Stimulated activated CD4-positive, alpha-beta T cell treated with anti-CD3 and anti-CD28 coated beads, Interleukin-1b, Interleukin-23, amount 100 ng/mL, for 48 hours (primary cell): ENCODE data around the gene NFIC.
A peak's percentile ranks its signal among the peaks of the same experiment; 100 is the strongest.
"Not testable (repeated sequence)": the region's sequence is repeated elsewhere in the genome, so short reads cannot be mapped to it uniquely, and the experiment has no call there.

Experiments used
- DNase-seq: peaks from one replicate; pipeline ENCODE4 v3.0.0-alpha.2; 2020

NFIC gene

GRCh38 chr19:3365836-3366752 is at the start of gene NFIC:
NFIC (plus strand) TSS chr19:3366583; CDS start chr19:3366637, 54 bp downstream.
- peak; percentile 44 for DNase-seq

- no peak for DNase-seq
These were observed 49.6 kb upstream of the NFIC start for GRCh38 chr19:3316659-3317207.

- no peak for DNase-seq
These were observed 46.6 kb upstream of the NFIC start for GRCh38 chr19:3319643-3320353.

- DNase-seq, result no peak
These were observed 46.1 kb upstream of the NFIC start for GRCh38 chr19:3320354-3320670.

- no peak for DNase-seq
These were observed 45.5 kb upstream of the NFIC start for GRCh38 chr19:3320853-3321252.

GRCh38 chr19:3321696-3322095 is 44.7 kb upstream of the NFIC start:
- no peak for DNase-seq

GRCh38 chr19:3322199-3322978 is 44.0 kb upstream of the NFIC start:
- DNase-seq, result no peak

GRCh38 chr19:3323026-3323425 is 43.4 kb upstream of the NFIC start:
- no peak for DNase-seq

- DNase-seq, result no peak
These were observed 42.7 kb upstream of the NFIC start for GRCh38 chr19:3323658-3324057.

GRCh38 chr19:3324405-3324856 is 42.0 kb upstream of the NFIC start:
- peak; percentile 83 for DNase-seq

- DNase-seq, result no peak
These were observed 40.9 kb upstream of the NFIC start for GRCh38 chr19:3325451-3325850.

- DNase-seq, result no peak
These were observed 37.6 kb upstream of the NFIC start for GRCh38 chr19:3328743-3329142.

GRCh38 chr19:3330047-3330446 is 36.3 kb upstream of the NFIC start:
- DNase-seq, result no peak

- DNase-seq, result not testable (repeated sequence)
These were observed 34.2 kb upstream of the NFIC start for GRCh38 chr19:3332232-3332631.

GRCh38 chr19:3333020-3333583 is 33.3 kb upstream of the NFIC start:
- DNase-seq, result no peak

- DNase-seq, result no peak
These were observed 32.7 kb upstream of the NFIC start for GRCh38 chr19:3333662-3334061.

- DNase-seq, result not testable (repeated sequence)
These were observed 31.5 kb upstream of the NFIC start for GRCh38 chr19:3334749-3335430.

- DNase-seq, result no peak
These were observed 30.7 kb upstream of the NFIC start for GRCh38 chr19:3335431-3336350.

GRCh38 chr19:3336351-3336679 is 30.1 kb upstream of the NFIC start:
- no peak for DNase-seq

GRCh38 chr19:3336680-3337523 is 29.5 kb upstream of the NFIC start:
- no peak for DNase-seq
